ENCODE data around the gene PRKCH.

PRKCH gene

GRCh38 chr14:61501714-61502458 is 180.5 kb downstream of the PRKCH start:
- no peaks in the 10 kb centered on the region for H3K27me3 ChIP-seq (ENCODE audit: low read length)
- H4K20me1 ChIP-seq (ENCODE audit: low read depth, low read length), result no peaks in the 10 kb centered on the region
- peak overlapping the region; percentile 99 for H3K27ac ChIP-seq (ENCODE audit: low read depth, low read length)
- H2AFZ ChIP-seq (ENCODE audit: low read depth, low read length, severe bottlenecking), result peak overlapping the region; percentile 6
- H3K4me2 ChIP-seq (ENCODE audit: low read depth, low read length, poor library complexity, severe bottlenecking), result peak overlapping the region; percentile 73
- no peaks in the 10 kb centered on the region for H3K79me2 ChIP-seq (ENCODE audit: insufficient read depth, low read length)
- no peaks in the 10 kb centered on the region for H3K9me3 ChIP-seq (ENCODE audit: insufficient read depth, low read length)
- peak overlapping the region; percentile 41 for H3K4me3 ChIP-seq (ENCODE audit: insufficient read depth, low read length, poor library complexity, severe bottlenecking)
- H3K9ac ChIP-seq (ENCODE audit: low read length), result peak overlapping the region; percentile 66
- H3K9me2 ChIP-seq (replicated peaks; ENCODE audit: insufficient read depth, low read length), result no peaks in the 10 kb centered on the region
- TF ChIP-seq EZH2phosphoT487 (conservative IDR thresholded peaks at IDR 0.05; ENCODE audit: low read length) (no peak), CTCF (IDR thresholded peaks at IDR 0.05; ENCODE audit: insufficient read depth, low read length, poor library complexity, severe bottlenecking) (no peak)
- H3K36me3 ChIP-seq (ENCODE audit: low read length), result no peaks in the 10 kb centered on the region
- H3F3A ChIP-seq (ENCODE audit: insufficient read depth), result peaks cover 42% of the 10 kb centered on the region

GRCh38 chr14:61502459-61503093 is 181.2 kb downstream of the PRKCH start:
- Histone ChIP-seq H3K27ac (ENCODE audit: low read depth, low read length) (peak overlapping the region; percentile 99), H3K79me2 (ENCODE audit: insufficient read depth, low read length) (no peaks in the 10 kb centered on the region), H3K9me3 (ENCODE audit: insufficient read depth, low read length) (no peaks in the 10 kb centered on the region), H3K36me3 (ENCODE audit: low read length) (no peaks in the 10 kb centered on the region), H3K4me2 (ENCODE audit: low read depth, low read length, poor library complexity, severe bottlenecking) (peak overlapping the region; percentile 73), H3K4me3 (ENCODE audit: insufficient read depth, low read length, poor library complexity, severe bottlenecking) (peak overlapping the region; percentile 41), H4K20me1 (ENCODE audit: low read depth, low read length) (no peaks in the 10 kb centered on the region), H3F3A (ENCODE audit: insufficient read depth) (peaks cover 42% of the 10 kb centered on the region), H3K9ac (ENCODE audit: low read length) (peak overlapping the region; percentile 66), H3K27me3 (ENCODE audit: low read length) (no peaks in the 10 kb centered on the region), H3K9me2 (replicated peaks; ENCODE audit: insufficient read depth, low read length) (no peaks in the 10 kb centered on the region), H2AFZ (ENCODE audit: low read depth, low read length, severe bottlenecking) (peak overlapping the region; percentile 6)
- TF ChIP-seq EZH2phosphoT487 (conservative IDR thresholded peaks at IDR 0.05; ENCODE audit: low read length) (no peak), CTCF (IDR thresholded peaks at IDR 0.05; ENCODE audit: insufficient read depth, low read length, poor library complexity, severe bottlenecking) (no peak)

GRCh38 chr14:61503167-61503801 is 181.9 kb downstream of the PRKCH start:
- TF ChIP-seq EZH2phosphoT487 (conservative IDR thresholded peaks at IDR 0.05; ENCODE audit: low read length) (no peak), CTCF (IDR thresholded peaks at IDR 0.05; ENCODE audit: insufficient read depth, low read length, poor library complexity, severe bottlenecking) (no peak)
- no peaks in the 10 kb centered on the region for H3K36me3 ChIP-seq (ENCODE audit: low read length)
- H4K20me1 ChIP-seq (ENCODE audit: low read depth, low read length), result no peaks in the 10 kb centered on the region
- H3K4me2 ChIP-seq (ENCODE audit: low read depth, low read length, poor library complexity, severe bottlenecking), result peak overlapping the region; percentile 73
- peak overlapping the region; percentile 22 for H2AFZ ChIP-seq (ENCODE audit: low read depth, low read length, severe bottlenecking)
- H3K9me2 ChIP-seq (replicated peaks; ENCODE audit: insufficient read depth, low read length), result no peaks in the 10 kb centered on the region
- no peaks in the 10 kb centered on the region for H3K27me3 ChIP-seq (ENCODE audit: low read length)
- no peaks in the 10 kb centered on the region for H3K79me2 ChIP-seq (ENCODE audit: insufficient read depth, low read length)
- H3K9me3 ChIP-seq (ENCODE audit: insufficient read depth, low read length), result no peaks in the 10 kb centered on the region
- H3K4me3 ChIP-seq (ENCODE audit: insufficient read depth, low read length, poor library complexity, severe bottlenecking), result peak overlapping the region; percentile 10
- H3K27ac ChIP-seq (ENCODE audit: low read depth, low read length), result peak overlapping the region; percentile 99
- H3F3A ChIP-seq (ENCODE audit: insufficient read depth), result peaks cover 42% of the 10 kb centered on the region
- H3K9ac ChIP-seq (ENCODE audit: low read length), result peak overlapping the region; percentile 66

Data from SU-DHL-6 (cell line).